GM21390 (cell line): Measurements from ENCODE around the gene INO80.

ENCODE experiments used
- ATAC-seq: cut with Tn5 transposase; IDR thresholded peaks from one replicate; pipeline ENCODE4 v1.9.1; 2021; ENCODE audit not compliant: unreplicated experiment

The INO80 gene

GRCh38 chr15:40933517-40933902 is 182.6 kb downstream of the INO80 start:
- ATAC-seq: no peak

GRCh38 chr15:40932649-40933516 is 183.2 kb downstream of the INO80 start:
- no peak for ATAC-seq

GRCh38 chr15:40932156-40932555 is 183.9 kb downstream of the INO80 start:
- ATAC-seq: no peak

- ATAC-seq: no peak
These were observed 184.6 kb downstream of the INO80 start for GRCh38 chr15:40931300-40932142.

GRCh38 chr15:40930430-40931299 is 185.4 kb downstream of the INO80 start:
- ATAC-seq: no peak

- ATAC-seq: no peak
These were observed 186.2 kb downstream of the INO80 start for GRCh38 chr15:40929660-40930429.
